Measurements from ENCODE around the gene DBI. TPM values are rescaled to one million over a fixed set of nuclear protein-coding genes. Genes with fewer than 3 reads are reported as not detected.

The DBI gene
- total RNA-seq, 1 experiment from 2014 or later: 265 TPM

DNA sequence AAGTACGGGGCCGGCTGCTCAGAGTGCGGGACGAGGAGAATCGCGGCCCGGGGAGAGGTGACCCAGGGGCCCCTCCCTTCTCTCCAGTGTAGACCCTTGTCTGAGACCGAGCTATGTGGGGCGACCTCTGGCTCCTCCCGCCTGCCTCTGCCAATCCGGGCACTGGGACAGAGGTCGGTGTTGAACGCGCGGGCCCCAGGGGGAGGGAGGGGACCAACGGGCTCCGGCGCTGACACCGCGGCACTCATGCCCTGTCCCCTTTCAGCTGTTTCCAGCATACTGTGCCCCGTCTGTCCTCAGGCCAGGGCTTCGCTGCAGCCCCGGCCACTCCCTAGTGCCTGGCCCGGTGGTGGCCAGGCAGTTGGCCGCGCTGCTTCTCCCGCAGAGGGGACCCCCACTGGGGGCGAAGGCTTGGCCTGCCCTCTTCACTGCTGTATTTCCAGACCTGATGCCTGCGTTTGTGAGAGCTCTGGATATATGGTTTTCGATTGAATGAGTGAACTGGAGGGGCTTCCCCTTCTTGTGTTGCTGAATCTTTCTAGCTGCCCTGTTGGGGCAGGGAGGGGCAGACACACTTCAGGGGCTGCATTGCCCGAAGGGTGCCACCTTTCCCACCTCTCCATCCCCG, 809 bp downstream of the DBI start:
- CTCF ChIA-PET: no interaction called here
- intact Hi-C loops (cut with micrococcal nuclease; ENCODE audit: unreplicated experiment): loop anchor here (2.0 kb wide), 2 partner anchors 75 to 125 kb away; no protein-coding TSS in a partner anchor

DNA sequence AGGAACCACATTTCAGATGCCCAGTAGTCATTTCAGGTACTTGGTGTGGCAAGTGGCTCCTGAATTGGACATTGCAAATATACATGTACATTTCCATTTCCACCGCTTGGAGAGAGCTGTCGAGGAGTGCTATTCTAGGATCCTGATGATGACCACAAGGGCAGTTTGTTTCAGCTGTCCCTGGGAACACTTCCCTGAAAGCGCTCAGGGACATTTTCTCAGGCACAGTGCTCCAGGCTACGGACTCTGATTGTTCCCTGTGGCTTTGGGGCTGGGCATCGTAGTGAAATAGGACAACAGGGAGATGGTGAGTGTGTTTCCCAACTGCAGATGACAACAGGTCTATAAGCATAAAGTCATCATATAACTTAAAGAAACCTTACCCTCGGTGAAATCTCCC, 3.1 kb downstream of the DBI start:
- H3K79me2 ChIP-seq (ENCODE audit: low read depth): peaks cover 47% of the 10 kb centered on the region
- DNase-seq: no peak
- H3K9me3 ChIP-seq (ENCODE audit: insufficient read depth, low read depth): no peaks in the 10 kb centered on the region
- ChIA-PET POLR2A (ENCODE audit: unreplicated experiment) (no interaction called here), CTCF (no interaction called here)
- H3K36me3 ChIP-seq (ENCODE audit: low read depth): peaks cover 55% of the 10 kb centered on the region
- no peaks in the 10 kb centered on the region for H3K27me3 ChIP-seq (ENCODE audit: insufficient read depth, low read depth)
- peaks cover 22% of the 10 kb centered on the region for H4K20me1 ChIP-seq (ENCODE audit: insufficient read depth)
- no peak overlapping the region for H2AFZ ChIP-seq
- BruUV-seq (replicated peaks): no TSS peak
- H3K4me2 ChIP-seq: no peak overlapping the region
- intact Hi-C loops (cut with micrococcal nuclease; ENCODE audit: unreplicated experiment): no loop called here
- H3K9me2 ChIP-seq (ENCODE audit: insufficient read depth): no peaks in the 10 kb centered on the region
- TF ChIP-seq, protein P1, sequence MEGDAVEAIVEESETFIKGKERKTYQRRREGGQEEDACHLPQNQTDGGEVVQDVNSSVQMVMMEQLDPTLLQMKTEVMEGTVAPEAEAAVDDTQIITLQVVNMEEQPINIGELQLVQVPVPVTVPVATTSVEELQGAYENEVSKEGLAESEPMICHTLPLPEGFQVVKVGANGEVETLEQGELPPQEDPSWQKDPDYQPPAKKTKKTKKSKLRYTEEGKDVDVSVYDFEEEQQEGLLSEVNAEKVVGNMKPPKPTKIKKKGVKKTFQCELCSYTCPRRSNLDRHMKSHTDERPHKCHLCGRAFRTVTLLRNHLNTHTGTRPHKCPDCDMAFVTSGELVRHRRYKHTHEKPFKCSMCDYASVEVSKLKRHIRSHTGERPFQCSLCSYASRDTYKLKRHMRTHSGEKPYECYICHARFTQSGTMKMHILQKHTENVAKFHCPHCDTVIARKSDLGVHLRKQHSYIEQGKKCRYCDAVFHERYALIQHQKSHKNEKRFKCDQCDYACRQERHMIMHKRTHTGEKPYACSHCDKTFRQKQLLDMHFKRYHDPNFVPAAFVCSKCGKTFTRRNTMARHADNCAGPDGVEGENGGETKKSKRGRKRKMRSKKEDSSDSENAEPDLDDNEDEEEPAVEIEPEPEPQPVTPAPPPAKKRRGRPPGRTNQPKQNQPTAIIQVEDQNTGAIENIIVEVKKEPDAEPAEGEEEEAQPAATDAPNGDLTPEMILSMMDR (conservative IDR thresholded peaks at IDR 0.05): no peak
- TF ChIP-seq EZH2 (IDR thresholded peaks at IDR 0.05; ENCODE audit: low read depth): no peak
- no peak overlapping the region for H3K4me3 ChIP-seq
- H3K27ac ChIP-seq: no peak overlapping the region
- peaks cover 8% of the 10 kb centered on the region; the same call in 1 of the 2 replicates for H3F3A ChIP-seq (ENCODE audit: insufficient read depth, low read depth)
- peaks cover 25% of the 10 kb centered on the region for H3K4me1 ChIP-seq (replicated peaks; ENCODE audit: insufficient read depth)

More for the DNA sequence above, 809 bp downstream of the DBI start:
- Histone ChIP-seq H3K4me1 (replicated peaks; ENCODE audit: insufficient read depth) (peaks cover 27% of the 10 kb centered on the region), H4K20me1 (ENCODE audit: insufficient read depth) (peaks cover 22% of the 10 kb centered on the region), H3K79me2 (ENCODE audit: low read depth) (peaks cover 49% of the 10 kb centered on the region), H3F3A (ENCODE audit: insufficient read depth, low read depth) (no peaks in the 10 kb centered on the region; the same call in 1 of the 2 replicates), H2AFZ (peak overlapping the region; percentile 100), H3K27me3 (ENCODE audit: insufficient read depth, low read depth) (no peaks in the 10 kb centered on the region), H3K4me2 (peak overlapping the region; percentile 82), H3K9me3 (ENCODE audit: insufficient read depth, low read depth) (no peaks in the 10 kb centered on the region), H3K36me3 (ENCODE audit: low read depth) (peaks cover 42% of the 10 kb centered on the region), H3K27ac (peak overlapping the region; percentile 48; the same call in 1 of the 2 replicates), H3K4me3 (peak overlapping the region; percentile 94), H3K9me2 (ENCODE audit: insufficient read depth) (no peaks in the 10 kb centered on the region)
- TF ChIP-seq, protein P1 (conservative IDR thresholded peaks at IDR 0.05): no peak
- no peak for TF ChIP-seq EZH2 (IDR thresholded peaks at IDR 0.05; ENCODE audit: low read depth)
- POLR2A ChIA-PET (ENCODE audit: unreplicated experiment): no interaction called here
- peak in 1 of 2 experiments; percentile 57 for DNase-seq
- BruUV-seq (replicated peaks): no TSS peak

DNA sequence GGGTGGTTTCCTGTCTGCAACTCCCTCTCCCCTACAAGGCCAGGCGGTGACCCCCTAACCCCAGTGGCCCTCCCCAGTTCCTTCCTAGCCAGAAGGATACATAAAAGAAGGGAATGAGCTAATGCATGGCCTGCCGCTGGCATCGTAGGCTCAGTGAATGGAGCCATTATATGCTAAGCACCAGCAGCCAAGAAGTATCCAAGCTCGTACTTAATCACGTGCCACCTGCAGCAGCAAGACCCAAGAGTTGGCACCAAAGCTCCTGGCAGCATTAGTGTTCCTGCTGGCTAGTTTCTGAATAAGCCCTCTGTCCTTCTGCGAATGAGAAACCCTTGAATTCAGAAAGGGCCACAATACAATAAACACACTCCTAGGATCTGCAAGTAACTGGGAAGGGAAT, 4.3 kb downstream of the DBI start:
- no peak overlapping the region for H3K4me3 ChIP-seq
- H4K20me1 ChIP-seq (ENCODE audit: insufficient read depth): peaks cover 22% of the 10 kb centered on the region
- no TSS peak for BruUV-seq (replicated peaks)
- no peak overlapping the region for H3K4me2 ChIP-seq
- peaks cover 14% of the 10 kb centered on the region for H3K4me1 ChIP-seq (replicated peaks; ENCODE audit: insufficient read depth)
- H3K9me3 ChIP-seq (ENCODE audit: insufficient read depth, low read depth): no peaks in the 10 kb centered on the region
- peaks cover 34% of the 10 kb centered on the region for H3K79me2 ChIP-seq (ENCODE audit: low read depth)
- ChIA-PET CTCF (no interaction called here), POLR2A (ENCODE audit: unreplicated experiment) (no interaction called here)
- H3K27ac ChIP-seq: no peak overlapping the region
- H3K36me3 ChIP-seq (ENCODE audit: low read depth): peaks cover 55% of the 10 kb centered on the region
- no peaks in the 10 kb centered on the region for H3K9me2 ChIP-seq (ENCODE audit: insufficient read depth)
- no peak overlapping the region for H2AFZ ChIP-seq
- peaks cover 13% of the 10 kb centered on the region; the same call in 1 of the 2 replicates for H3F3A ChIP-seq (ENCODE audit: insufficient read depth, low read depth)
- intact Hi-C loops (cut with micrococcal nuclease; ENCODE audit: unreplicated experiment): no loop called here
- DNase-seq: no peak
- no peaks in the 10 kb centered on the region for H3K27me3 ChIP-seq (ENCODE audit: insufficient read depth, low read depth)
- TF ChIP-seq, protein P1 (conservative IDR thresholded peaks at IDR 0.05): no peak

Data from PC-9 (cell line).